GM18505 (cell line): ENCODE measurements around the gene TPRG1L.
A peak's percentile ranks its signal among the peaks of the same experiment; 100 is the strongest.
"Not testable (repeated sequence)": the region's sequence is repeated elsewhere in the genome, so short reads cannot be mapped to it uniquely, and the experiment has no call there.

Experiments
- ATAC-seq: cut with Tn5 transposase; IDR thresholded peaks from one replicate; pipeline ENCODE4 v1.9.1; 2021; ENCODE audit not compliant: unreplicated experiment
- POLR2A ChIP-seq: IDR thresholded peaks from 4 replicates; pipeline ENCODE4 v1.6.1; 2011; ENCODE audit warnings: borderline replicate concordance; ENCODE audit not compliant: insufficient read depth, insufficient read length; ENCODE audit errors: extremely low read depth

TPRG1L gene

GRCh38 chr1:3624200-3625136 lies at the start of gene TPRG1L:
Gene TPRG1L, plus strand, starts transcription at chr1:3625015. Its CDS starts 58 bp downstream, at chr1:3625073.
- peak; percentile 89 for ATAC-seq

GRCh38 chr1:3575515-3575914 lies 49.3 kb upstream of the TPRG1L start:
- not testable (repeated sequence) for ATAC-seq

More at GRCh38 chr1:3624200-3625136, at the start of gene TPRG1L:
- TF ChIP-seq POLR2A, result no peak

GRCh38 chr1:3575993-3576392 lies 48.8 kb upstream of the TPRG1L start:
- no peak for TF ChIP-seq POLR2A
- no peak for ATAC-seq

GRCh38 chr1:3577300-3577699 lies 47.5 kb upstream of the TPRG1L start:
- TF ChIP-seq POLR2A, result no peak
- no peak for ATAC-seq

- no peak for ATAC-seq
- TF ChIP-seq POLR2A, result no peak
Observed at GRCh38 chr1:3577711-3578432, 46.9 kb upstream of the TPRG1L start.

- no peak for ATAC-seq
- no peak for TF ChIP-seq POLR2A
Observed at GRCh38 chr1:3578433-3578805, 46.4 kb upstream of the TPRG1L start.

GRCh38 chr1:3578906-3579305 lies 45.9 kb upstream of the TPRG1L start:
- no peak for ATAC-seq
- TF ChIP-seq POLR2A, result no peak

GRCh38 chr1:3579626-3580025 lies 45.2 kb upstream of the TPRG1L start:
- no peak for ATAC-seq
- no peak for TF ChIP-seq POLR2A

GRCh38 chr1:3580231-3580630 lies 44.6 kb upstream of the TPRG1L start:
- no peak for TF ChIP-seq POLR2A
- no peak for ATAC-seq

GRCh38 chr1:3581296-3582036 lies 43.3 kb upstream of the TPRG1L start:
- ATAC-seq, result no peak

GRCh38 chr1:3583751-3584150 lies 41.1 kb upstream of the TPRG1L start:
- ATAC-seq, result not testable (repeated sequence)

More at GRCh38 chr1:3581296-3582036, 43.3 kb upstream of the TPRG1L start:
- no peak for TF ChIP-seq POLR2A

GRCh38 chr1:3584915-3585314 lies 39.9 kb upstream of the TPRG1L start:
- TF ChIP-seq POLR2A, result no peak
- no peak for ATAC-seq

- ATAC-seq, result not testable (repeated sequence)
Observed at GRCh38 chr1:3585353-3585868, 39.4 kb upstream of the TPRG1L start.

- ATAC-seq, result no peak
Observed at GRCh38 chr1:3585940-3586568, 38.8 kb upstream of the TPRG1L start.

More at GRCh38 chr1:3585940-3586568, 38.8 kb upstream of the TPRG1L start:
- no peak for TF ChIP-seq POLR2A
